GM06990 (cell line): ENCODE results near the gene IL1R2.

Experiments
- DNase-seq: peaks from one replicate; pipeline ENCODE4 v3.0.0-alpha.2; 2011; ENCODE audit not compliant: insufficient read length; ENCODE audit errors: extremely low read depth
- H3K27me3 ChIP-seq: replicated peaks from 2 replicates; pipeline ENCODE4 v1.6.0; 2011; ENCODE audit warnings: low read length; ENCODE audit not compliant: control insufficient read depth, insufficient read depth
- H3K36me3 ChIP-seq: 2 replicates; pipeline ENCODE4 v1.5.1; 2011; ENCODE audit warnings: low read length; ENCODE audit not compliant: control insufficient read depth, insufficient read depth
- H3K4me3 ChIP-seq: replicated peaks from 2 replicates; pipeline ENCODE4 v1.5.1; 2011; ENCODE audit warnings: low read depth, mild to moderate bottlenecking, control low read depth, low read length
- TF ChIP-seq, protein P1 (sequence below): IDR thresholded peaks from 2 replicates; pipeline ENCODE4 v1.5.1; 2011; ENCODE audit warnings: low read length, control low read depth, mild to moderate bottlenecking, inconsistent platforms; ENCODE audit not compliant: insufficient read depth, poor library complexity, severe bottlenecking

Gene IL1R2

DNA sequence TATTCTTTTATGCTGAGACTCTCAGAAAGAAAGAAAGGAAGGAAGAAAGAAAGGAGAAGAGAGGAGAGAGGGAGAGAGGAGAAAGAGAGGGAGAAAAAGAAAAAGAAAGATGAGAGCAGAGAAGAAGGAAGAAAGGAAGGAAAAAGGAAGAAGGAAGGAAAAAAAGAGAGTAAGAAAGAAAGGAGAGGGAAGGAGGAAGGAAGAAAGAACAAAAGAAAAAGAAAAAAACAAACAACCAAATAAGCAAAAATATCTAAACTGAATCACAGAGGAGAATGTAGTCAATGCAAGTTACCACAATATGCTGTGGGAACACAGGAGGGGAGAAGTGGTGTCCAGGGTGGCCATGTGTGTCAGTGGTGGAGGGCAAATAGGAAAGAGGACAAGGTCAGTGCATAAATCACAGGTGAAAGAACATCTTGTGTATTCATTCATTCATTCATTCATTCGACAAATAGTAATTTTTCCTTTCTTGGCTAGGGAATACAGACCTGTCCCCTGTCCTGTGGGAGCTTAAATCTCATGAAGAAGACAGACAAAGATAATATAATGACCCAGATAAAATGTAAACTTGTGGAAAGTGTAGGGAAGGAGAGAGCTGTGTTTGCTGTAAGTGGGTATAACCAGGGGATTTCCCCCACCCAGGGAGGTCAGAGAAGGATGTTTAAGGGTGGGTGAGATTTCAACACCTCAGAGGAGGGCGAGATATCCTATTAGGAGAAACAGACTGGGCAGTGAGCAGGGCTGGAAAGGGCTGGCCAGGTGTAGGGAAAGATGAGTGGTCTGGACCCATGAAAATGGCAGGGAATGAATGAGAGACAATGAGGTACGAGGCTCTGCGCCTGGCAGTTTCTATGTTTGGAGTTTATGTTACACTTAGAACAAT, 50.7 kb downstream of the IL1R2 start:
- Histone ChIP-seq H3K4me3 (no peak overlapping the region), H3K27me3 (no peaks in the 10 kb centered on the region), H3K36me3 (no peaks in the 10 kb centered on the region)
- no peak for DNase-seq
- TF ChIP-seq, protein P1, sequence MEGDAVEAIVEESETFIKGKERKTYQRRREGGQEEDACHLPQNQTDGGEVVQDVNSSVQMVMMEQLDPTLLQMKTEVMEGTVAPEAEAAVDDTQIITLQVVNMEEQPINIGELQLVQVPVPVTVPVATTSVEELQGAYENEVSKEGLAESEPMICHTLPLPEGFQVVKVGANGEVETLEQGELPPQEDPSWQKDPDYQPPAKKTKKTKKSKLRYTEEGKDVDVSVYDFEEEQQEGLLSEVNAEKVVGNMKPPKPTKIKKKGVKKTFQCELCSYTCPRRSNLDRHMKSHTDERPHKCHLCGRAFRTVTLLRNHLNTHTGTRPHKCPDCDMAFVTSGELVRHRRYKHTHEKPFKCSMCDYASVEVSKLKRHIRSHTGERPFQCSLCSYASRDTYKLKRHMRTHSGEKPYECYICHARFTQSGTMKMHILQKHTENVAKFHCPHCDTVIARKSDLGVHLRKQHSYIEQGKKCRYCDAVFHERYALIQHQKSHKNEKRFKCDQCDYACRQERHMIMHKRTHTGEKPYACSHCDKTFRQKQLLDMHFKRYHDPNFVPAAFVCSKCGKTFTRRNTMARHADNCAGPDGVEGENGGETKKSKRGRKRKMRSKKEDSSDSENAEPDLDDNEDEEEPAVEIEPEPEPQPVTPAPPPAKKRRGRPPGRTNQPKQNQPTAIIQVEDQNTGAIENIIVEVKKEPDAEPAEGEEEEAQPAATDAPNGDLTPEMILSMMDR = no peak

GRCh38 chr2:102043560-102043959, 51.8 kb downstream of the IL1R2 start:
- Histone ChIP-seq H3K27me3 (no peaks in the 10 kb centered on the region), H3K4me3 (no peak overlapping the region), H3K36me3 (no peaks in the 10 kb centered on the region)
- no peak for DNase-seq
- TF ChIP-seq, protein P1 = no peak

GRCh38 chr2:102044235-102044896, 52.6 kb downstream of the IL1R2 start:
- no peaks in the 10 kb centered on the region for H3K27me3 ChIP-seq
- no peaks in the 10 kb centered on the region for H3K36me3 ChIP-seq
- no peak for DNase-seq
- TF ChIP-seq, protein P1 = no peak
- H3K4me3 ChIP-seq = no peak overlapping the region

- Histone ChIP-seq H3K27me3 (no peaks in the 10 kb centered on the region), H3K36me3 (no peaks in the 10 kb centered on the region), H3K4me3 (no peak overlapping the region)
- no peak for DNase-seq
- TF ChIP-seq, protein P1 = no peak
Observed at GRCh38 chr2:102044967-102045489, 53.3 kb downstream of the IL1R2 start.

- Histone ChIP-seq H3K36me3 (no peaks in the 10 kb centered on the region), H3K4me3 (no peak overlapping the region), H3K27me3 (no peaks in the 10 kb centered on the region)
- no peak for DNase-seq
- TF ChIP-seq, protein P1 = no peak
Observed at GRCh38 chr2:102045697-102046096, 53.9 kb downstream of the IL1R2 start.
